ENCODE data around the gene DDR1. TPM values are rescaled to one million over a fixed set of nuclear protein-coding genes. Genes with fewer than 3 reads are reported as not detected.

DDR1 gene
- total RNA-seq, 1 experiment from 2014 or later: 258 TPM

DNA sequence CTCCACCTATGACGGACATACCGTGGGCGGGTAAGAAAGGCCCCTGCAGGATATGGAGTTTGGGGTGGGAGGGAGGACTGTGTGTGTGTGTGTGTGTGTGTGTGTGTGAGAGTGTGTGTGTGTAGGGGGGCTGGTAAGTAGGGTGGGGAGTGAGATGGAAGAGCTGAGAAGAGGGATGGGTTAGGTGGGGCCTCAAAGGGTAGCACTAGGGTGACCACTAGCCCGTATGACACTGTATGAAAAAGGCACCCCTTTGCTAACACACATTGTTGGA lies 7.1 kb downstream of the DDR1 start:
- peaks cover 7% of the 10 kb centered on the region for H3K79me1 ChIP-seq (ENCODE audit: insufficient read depth, low read depth, low read length, poor library complexity, severe bottlenecking)
- Mint-ChIP-seq H3K9me3 (no peaks in the 10 kb centered on the region), H3K4me3 (no peak overlapping the region), H3K27me3 (ENCODE audit: low read depth) (no peaks in the 10 kb centered on the region; the same call in 1 of the 2 replicates), H3K36me3 (ENCODE audit: insufficient read depth in 1 of 3, low read depth in 3 of 3) (peaks cover 41 to 81% (median 80%) of the 10 kb centered on the region in 3 experiments), H3K4me1 (peaks cover 38 to 44% of the 10 kb centered on the region in 2 experiments), H3K27ac (peak overlapping the region in 1 of 3 experiments; percentile 38; a peak in 2 of 7 replicates)
- no peak overlapping the region for H3K23ac ChIP-seq (ENCODE audit: insufficient read length, low read depth, low read length)
- H3K4me2 ChIP-seq (ENCODE audit: insufficient read depth, insufficient read length, low read length): no peak overlapping the region
- no peak overlapping the region for H3K14ac ChIP-seq (ENCODE audit: insufficient read depth, low read length)
- no peaks in the 10 kb centered on the region for H3K27me3 ChIP-seq (ENCODE audit: insufficient read depth, low read length)
- H2AFZ ChIP-seq (ENCODE audit: low read length): no peak overlapping the region
- no peaks in the 10 kb centered on the region for H4K20me1 ChIP-seq (ENCODE audit: control insufficient read depth, insufficient read depth, insufficient read length)
- H2BK120ac ChIP-seq (ENCODE audit: low read depth, low read length, poor library complexity, severe bottlenecking): no peak overlapping the region
- no peak overlapping the region for H2BK15ac ChIP-seq (ENCODE audit: low read depth, low read length)
- H2BK5ac ChIP-seq (ENCODE audit: insufficient read length, low read length): no peak overlapping the region
- H4K8ac ChIP-seq (replicated peaks; ENCODE audit: insufficient read length, low read depth, low read length): no peak overlapping the region
- no peaks in the 10 kb centered on the region; the same call in 1 of the 2 replicates for H3K4me1 ChIP-seq (ENCODE audit: insufficient read depth, low read length)
- H3K18ac ChIP-seq (ENCODE audit: insufficient read length, low read depth, low read length): no peak overlapping the region
- no peak overlapping the region for H2AK5ac ChIP-seq (ENCODE audit: insufficient read length, low read length)
- H3K9ac ChIP-seq (ENCODE audit: extremely low read depth, insufficient read length, low read length): no peak overlapping the region
- WGBS (ENCODE audit: extremely low coverage, insufficient read length, low lambda C conversion rate): no CpG with 5 or more reads among the region's 4 CpGs
- H3K79me2 ChIP-seq (ENCODE audit: insufficient read depth, low read length): peaks cover 11% of the 10 kb centered on the region; the same call in 1 of the 2 replicates
- no peak overlapping the region for H3K4ac ChIP-seq (ENCODE audit: low read depth, low read length)
- no peak overlapping the region for H2BK12ac ChIP-seq (ENCODE audit: insufficient read length, low read depth, low read length)
- H3K56ac ChIP-seq (ENCODE audit: insufficient read length, low read depth, low read length): no peak overlapping the region
- H3K27ac ChIP-seq (ENCODE audit: insufficient read length, low read depth, low read length): no peak overlapping the region
- no peak overlapping the region for H4K91ac ChIP-seq (ENCODE audit: insufficient read length, low read depth, low read length)
- H3K23me2 ChIP-seq (ENCODE audit: insufficient read length, low read depth, low read length, poor library complexity, severe bottlenecking): no peaks in the 10 kb centered on the region
- DNase-seq: peak; percentile 17
- no peak overlapping the region for H3T11ph ChIP-seq (ENCODE audit: low read length)
- no peak overlapping the region for H2BK20ac ChIP-seq (ENCODE audit: low read depth, low read length, poor library complexity, severe bottlenecking)
- TF ChIP-seq, protein P1, sequence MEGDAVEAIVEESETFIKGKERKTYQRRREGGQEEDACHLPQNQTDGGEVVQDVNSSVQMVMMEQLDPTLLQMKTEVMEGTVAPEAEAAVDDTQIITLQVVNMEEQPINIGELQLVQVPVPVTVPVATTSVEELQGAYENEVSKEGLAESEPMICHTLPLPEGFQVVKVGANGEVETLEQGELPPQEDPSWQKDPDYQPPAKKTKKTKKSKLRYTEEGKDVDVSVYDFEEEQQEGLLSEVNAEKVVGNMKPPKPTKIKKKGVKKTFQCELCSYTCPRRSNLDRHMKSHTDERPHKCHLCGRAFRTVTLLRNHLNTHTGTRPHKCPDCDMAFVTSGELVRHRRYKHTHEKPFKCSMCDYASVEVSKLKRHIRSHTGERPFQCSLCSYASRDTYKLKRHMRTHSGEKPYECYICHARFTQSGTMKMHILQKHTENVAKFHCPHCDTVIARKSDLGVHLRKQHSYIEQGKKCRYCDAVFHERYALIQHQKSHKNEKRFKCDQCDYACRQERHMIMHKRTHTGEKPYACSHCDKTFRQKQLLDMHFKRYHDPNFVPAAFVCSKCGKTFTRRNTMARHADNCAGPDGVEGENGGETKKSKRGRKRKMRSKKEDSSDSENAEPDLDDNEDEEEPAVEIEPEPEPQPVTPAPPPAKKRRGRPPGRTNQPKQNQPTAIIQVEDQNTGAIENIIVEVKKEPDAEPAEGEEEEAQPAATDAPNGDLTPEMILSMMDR (conservative IDR thresholded peaks at IDR 0.05): no peak
- H3K9me3 ChIP-seq (ENCODE audit: control insufficient read depth, low read depth, low read length): no peaks in the 10 kb centered on the region
- no peak overlapping the region for H4K5ac ChIP-seq (ENCODE audit: insufficient read length, low read depth, low read length)

Data from H9 (cell line).